LoVo (cell line): ENCODE data around the gene CACUL1.

Source experiments
- DNase-seq: peaks from one replicate; pipeline ENCODE4 v3.0.0-alpha.2; 2016; ENCODE audit warnings: low spot score

The CACUL1 gene

GRCh38 chr10:118635674-118636402, 118.9 kb downstream of the CACUL1 start:
- DNase-seq = no peak

GRCh38 chr10:118633786-118634185, 121.0 kb downstream of the CACUL1 start:
- no peak for DNase-seq

- no peak for DNase-seq
Observed at GRCh38 chr10:118629211-118629610, 125.6 kb downstream of the CACUL1 start.

GRCh38 chr10:118628397-118628796, 126.4 kb downstream of the CACUL1 start:
- no peak for DNase-seq

- DNase-seq = no peak
Observed at GRCh38 chr10:118626953-118627352, 127.8 kb downstream of the CACUL1 start.
